Duodenal mucosa (tissue), 2 donors: ENCODE measurements around the gene SPDYE16.
"Not testable (repeated sequence)": the region's sequence is repeated elsewhere in the genome, so short reads cannot be mapped to it uniquely, and the experiment has no call there.

ENCODE experiments used
- H3K27ac ChIP-seq: one replicate; pipeline ENCODE4 v1.7.0; 2013; ENCODE audit warnings: low read depth, low read length
- H3K27me3 ChIP-seq, 2 donors: one replicate each; pipeline ENCODE4 v1.7.0; 2013; ENCODE audit warnings: low read length in 2 of 2, control low read depth in 1 of 2; ENCODE audit not compliant: insufficient read depth in 2 of 2, control insufficient read depth in 1 of 2
- H3K36me3 ChIP-seq, 2 donors: one replicate each; pipeline ENCODE4 v1.7.0; 2013; ENCODE audit warnings: low read length in 2 of 2, control low read depth in 1 of 2; ENCODE audit not compliant: insufficient read depth in 2 of 2, control insufficient read depth in 1 of 2
- H3K4me1 ChIP-seq, 2 donors: one replicate each; pipeline ENCODE4 v1.7.0; 2013; ENCODE audit warnings: low read length in 2 of 2, control low read depth in 1 of 2; ENCODE audit not compliant: insufficient read depth in 2 of 2, control insufficient read depth in 1 of 2
- H3K4me3 ChIP-seq, 2 donors: one replicate each; pipeline ENCODE4 v1.7.0; 2013; ENCODE audit warnings: low read length in 2 of 2, low read depth in 1 of 2
- H3K9ac ChIP-seq, 2 donors: one replicate each; pipeline ENCODE4 v1.7.0; 2013; ENCODE audit warnings: low read length in 2 of 2, low read depth in 1 of 2
- H3K9me3 ChIP-seq, 2 donors: one replicate each; pipeline ENCODE4 v1.7.0; 2013; ENCODE audit warnings: low read length in 2 of 2, control low read depth in 1 of 2; ENCODE audit not compliant: control insufficient read depth in 1 of 2

The SPDYE16 gene

GRCh38 chr7:76511911-76512885, 30.9 kb downstream of the SPDYE16 start:
- H3K9ac ChIP-seq, H3K36me3 ChIP-seq, H3K27ac ChIP-seq, H3K4me1 ChIP-seq, H3K27me3 ChIP-seq, H3K9me3 ChIP-seq, H3K4me3 ChIP-seq: not testable (repeated sequence)

GRCh38 chr7:76511200-76511910, 31.7 kb downstream of the SPDYE16 start:
- not testable (repeated sequence) for H3K36me3 ChIP-seq, H3K4me1 ChIP-seq, H3K4me3 ChIP-seq, H3K9me3 ChIP-seq, H3K9ac ChIP-seq, H3K27me3 ChIP-seq, H3K27ac ChIP-seq

- peaks cover 9 to 10% of the 10 kb centered on the region in 2 donors for H3K4me1 ChIP-seq
- peaks cover 2 to 9% of the 10 kb centered on the region in 2 donors for H3K36me3 ChIP-seq
- no peak within 1 kb of the TSS for H3K9ac ChIP-seq
- H3K4me3 ChIP-seq = no peak within 1 kb of the TSS
- H3K27me3 ChIP-seq = no peaks in the 10 kb centered on the region
- H3K27ac ChIP-seq = no peak within 1 kb of the TSS
- H3K9me3 ChIP-seq = no peaks in the 10 kb centered on the region
Observed at GRCh38 chr7:76509931-76510877, 32.9 kb downstream of the SPDYE16 start, which contains the start of gene UPK3B. TSS of gene UPK3B (plus strand) at chr7:76510552. CDS start at chr7:76510653, 101 bp downstream.

GRCh38 chr7:76507723-76508406, 35.2 kb downstream of the SPDYE16 start:
- Histone ChIP-seq H3K9ac (no peak overlapping the region), H3K4me1 (peaks cover 3% of the 10 kb centered on the region in 2 donors), H3K9me3 (no peaks in the 10 kb centered on the region), H3K27me3 (no peaks in the 10 kb centered on the region), H3K27ac (no peak overlapping the region), H3K36me3 (peaks cover 2 to 12% of the 10 kb centered on the region in 2 donors), H3K4me3 (no peak overlapping the region)

GRCh38 chr7:76506643-76507042, 36.5 kb downstream of the SPDYE16 start:
- H3K4me1 ChIP-seq, H3K4me3 ChIP-seq, H3K9ac ChIP-seq, H3K27ac ChIP-seq, H3K9me3 ChIP-seq, H3K27me3 ChIP-seq: not testable (repeated sequence)
- H3K36me3 ChIP-seq = peaks cover 2 to 18% of the 10 kb centered on the region in 2 donors

- no peak overlapping the region for H3K27ac ChIP-seq
Observed at GRCh38 chr7:76506081-76506440, 37.0 kb downstream of the SPDYE16 start.

GRCh38 chr7:76505168-76506080, 37.7 kb downstream of the SPDYE16 start:
- Histone ChIP-seq H3K27ac (no peak overlapping the region), H3K27me3 (no peaks in the 10 kb centered on the region), H3K4me1 (no peaks in the 10 kb centered on the region), H3K9ac (no peak overlapping the region), H3K9me3 (no peaks in the 10 kb centered on the region), H3K36me3 (peaks cover 2 to 18% of the 10 kb centered on the region in 2 donors), H3K4me3 (no peak overlapping the region)

More at GRCh38 chr7:76506081-76506440, 37.0 kb downstream of the SPDYE16 start:
- no peak overlapping the region for H3K9ac ChIP-seq
- no peaks in the 10 kb centered on the region for H3K9me3 ChIP-seq
- H3K4me3 ChIP-seq = no peak overlapping the region
- H3K27me3 ChIP-seq = no peaks in the 10 kb centered on the region
- H3K4me1 ChIP-seq = no peaks in the 10 kb centered on the region
- peaks cover 2 to 18% of the 10 kb centered on the region in 2 donors for H3K36me3 ChIP-seq

- not testable (repeated sequence) for H3K4me1 ChIP-seq, H3K27ac ChIP-seq, H3K4me3 ChIP-seq, H3K27me3 ChIP-seq, H3K9me3 ChIP-seq, H3K9ac ChIP-seq
- H3K36me3 ChIP-seq = peaks cover 2 to 18% of the 10 kb centered on the region in 2 donors
Observed at GRCh38 chr7:76504351-76505167, 38.5 kb downstream of the SPDYE16 start.
